Mucosa of descending colon (tissue), 3 donors: ENCODE results near the gene GLRX3. TPM values are rescaled to one million over a fixed set of nuclear protein-coding genes. Genes with fewer than 3 reads are reported as not detected.

Source experiments
- ATAC-seq: fragments of 200-7000 bp; cut with Tn5 transposase; one replicate; pipeline ENCODE4 v1.9.1; 2020; ENCODE audit warnings: mild to moderate bottlenecking, moderate library complexity
- DNase-seq, 3 donors: peaks; one replicate each; pipeline ENCODE4 v3.0.0-alpha.2; 2020
- H3K36me3 ChIP-seq: fragments of 200-600 bp; one replicate; pipeline ENCODE4 v1.8.0; 2021; ENCODE audit warnings: low read depth, mild to moderate bottlenecking
- H3K4me1 ChIP-seq: fragments of 200-600 bp; one replicate; pipeline ENCODE4 v1.8.0; 2021; ENCODE audit warnings: low read depth, mild to moderate bottlenecking
- H3K4me3 ChIP-seq: fragments of 200-600 bp; one replicate; pipeline ENCODE4 v1.8.0; 2021; ENCODE audit warnings: mild to moderate bottlenecking
- H3K9me3 ChIP-seq: fragments of 200-600 bp; one replicate; pipeline ENCODE4 v1.8.0; 2021; ENCODE audit warnings: mild to moderate bottlenecking
- intact Hi-C, 2 donors: fragments of 100-400 bp; cut with DNase I in 1 of 2; cut with micrococcal nuclease in 1 of 2; formaldehyde crosslinking; loops; one replicate each; pipeline versions ENCODE4 v1.11.0 to v1.11.1; 2022; cut with DNase I, micrococcal nuclease
- total RNA-seq, 3 donors: library from RNA; stranded (reverse); fragmentation: NEBNext Ultra II Directional in 2 of 3; extraction: Animal tissue kit (Norgen Biotek cat#: 25700) in 2 of 3; gene quantifications; one replicate each; pipeline versions ENCODE4 v1.2.1 to v1.2.4, GENCODE V29; 2021 to 2023
- TF ChIP-seq, protein P1 (sequence below): fragments of 200-600 bp; IDR thresholded peaks from one replicate; pipeline ENCODE4 v1.8.0; 2022; ENCODE audit warnings: antibody characterized with exemption, mild to moderate bottlenecking
- donor health status: DM: no; HTN: no; CAD: no; lungs with moderate emphysema.
- donor health status: DM: no; HTN: no; CAD: no.
- donor health status: DM: no; HTN: yes; CAD: no.

The GLRX3 gene
- total RNA-seq, 3 donors from 2014 or later: 44.3 to 58.2 (median 57.2) TPM

- intact Hi-C loops: no loop called here
- TF ChIP-seq, protein P1, sequence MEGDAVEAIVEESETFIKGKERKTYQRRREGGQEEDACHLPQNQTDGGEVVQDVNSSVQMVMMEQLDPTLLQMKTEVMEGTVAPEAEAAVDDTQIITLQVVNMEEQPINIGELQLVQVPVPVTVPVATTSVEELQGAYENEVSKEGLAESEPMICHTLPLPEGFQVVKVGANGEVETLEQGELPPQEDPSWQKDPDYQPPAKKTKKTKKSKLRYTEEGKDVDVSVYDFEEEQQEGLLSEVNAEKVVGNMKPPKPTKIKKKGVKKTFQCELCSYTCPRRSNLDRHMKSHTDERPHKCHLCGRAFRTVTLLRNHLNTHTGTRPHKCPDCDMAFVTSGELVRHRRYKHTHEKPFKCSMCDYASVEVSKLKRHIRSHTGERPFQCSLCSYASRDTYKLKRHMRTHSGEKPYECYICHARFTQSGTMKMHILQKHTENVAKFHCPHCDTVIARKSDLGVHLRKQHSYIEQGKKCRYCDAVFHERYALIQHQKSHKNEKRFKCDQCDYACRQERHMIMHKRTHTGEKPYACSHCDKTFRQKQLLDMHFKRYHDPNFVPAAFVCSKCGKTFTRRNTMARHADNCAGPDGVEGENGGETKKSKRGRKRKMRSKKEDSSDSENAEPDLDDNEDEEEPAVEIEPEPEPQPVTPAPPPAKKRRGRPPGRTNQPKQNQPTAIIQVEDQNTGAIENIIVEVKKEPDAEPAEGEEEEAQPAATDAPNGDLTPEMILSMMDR: no peak
- DNase-seq (no peak), ATAC-seq (no peak)
- Histone ChIP-seq H3K9me3 (no peaks in the 10 kb centered on the region), H3K4me3 (no peak overlapping the region), H3K36me3 (no peaks in the 10 kb centered on the region), H3K4me1 (no peaks in the 10 kb centered on the region)
These were observed 88.0 kb downstream of the GLRX3 start for GRCh38 chr10:130224228-130224627.

- TF ChIP-seq, protein P1: no peak
These were observed 89.8 kb downstream of the GLRX3 start for GRCh38 chr10:130226012-130226411.

GRCh38 chr10:130227883-130228282, 91.7 kb downstream of the GLRX3 start:
- DNase-seq (no peak), ATAC-seq (no peak)
- no peaks in the 10 kb centered on the region for H3K4me1 ChIP-seq
- no peaks in the 10 kb centered on the region for H3K36me3 ChIP-seq
- intact Hi-C loops: no loop called here
- H3K4me3 ChIP-seq: no peak overlapping the region
- TF ChIP-seq, protein P1: no peak
- H3K9me3 ChIP-seq: no peaks in the 10 kb centered on the region

More at GRCh38 chr10:130226012-130226411, 89.8 kb downstream of the GLRX3 start:
- H3K9me3 ChIP-seq: no peaks in the 10 kb centered on the region
- H3K4me1 ChIP-seq: no peaks in the 10 kb centered on the region
- H3K36me3 ChIP-seq: no peaks in the 10 kb centered on the region
- ATAC-seq (no peak), DNase-seq (no peak)
- intact Hi-C loops: no loop called here
- no peak overlapping the region for H3K4me3 ChIP-seq

Other genes starting within 250 kb of the GLRX3 start
- gene EBF3, start 172.1 kb upstream of the GLRX3 start, total RNA-seq: 1 to 10 TPM in 1 of 3 donors, under 1 TPM in 2; 0.23 to 2.8 (median 0.89) TPM
- gene C10orf143, start 25.6 kb upstream of the GLRX3 start, total RNA-seq: 10 to 100 TPM in 1 of 3 donors, 1 to 10 TPM in 2; 2.3 to 10.4 (median 4.2) TPM